Uterus (tissue), 2 donors: ENCODE data around the gene PIEZO2.

ENCODE experiments used
- POLR2A ChIP-seq, 2 donors: fragments of 450-650 bp; IDR thresholded peaks; one replicate each; pipeline ENCODE4 v1.6.1; 2016; ENCODE audit warnings: antibody characterized with exemption in 2 of 2, mild to moderate bottlenecking in 1 of 2, moderate library complexity in 1 of 2
- TF ChIP-seq, protein P1 (sequence below), 4 experiments: fragments of 200-600 bp in 2 of 4; fragments of 450-650 bp in 2 of 4; sonication (generic) in 2 of 4; IDR thresholded peaks; one replicate each; pipeline ENCODE4 v1.5.1; 2016 to 2019; ENCODE audit warnings: antibody characterized with exemption in 4 of 4, mild to moderate bottlenecking in 2 of 4, moderate library complexity in 1 of 4

DNA sequence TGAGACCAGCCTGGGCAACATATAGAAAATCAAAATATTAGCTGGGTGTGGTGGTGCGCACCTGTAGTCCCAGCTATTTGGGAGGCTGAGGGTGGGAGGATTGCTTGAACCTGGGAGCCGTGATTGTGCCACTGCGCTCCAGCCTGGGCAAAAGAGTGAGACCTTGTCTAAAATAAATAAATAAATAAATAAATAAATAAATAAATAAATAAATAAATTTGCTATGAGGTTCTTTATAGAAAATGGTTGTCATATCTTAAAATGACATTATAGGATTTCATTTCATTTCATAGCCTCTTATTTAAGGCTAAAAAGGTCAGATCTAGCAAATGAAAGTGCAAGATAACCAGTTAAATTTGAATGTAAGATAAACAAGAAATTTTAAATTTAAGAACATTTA is 430.6 kb downstream of the PIEZO2 start:
- no peak for TF ChIP-seq POLR2A (IDR thresholded peaks at IDR 0.05)
- TF ChIP-seq, protein P1, sequence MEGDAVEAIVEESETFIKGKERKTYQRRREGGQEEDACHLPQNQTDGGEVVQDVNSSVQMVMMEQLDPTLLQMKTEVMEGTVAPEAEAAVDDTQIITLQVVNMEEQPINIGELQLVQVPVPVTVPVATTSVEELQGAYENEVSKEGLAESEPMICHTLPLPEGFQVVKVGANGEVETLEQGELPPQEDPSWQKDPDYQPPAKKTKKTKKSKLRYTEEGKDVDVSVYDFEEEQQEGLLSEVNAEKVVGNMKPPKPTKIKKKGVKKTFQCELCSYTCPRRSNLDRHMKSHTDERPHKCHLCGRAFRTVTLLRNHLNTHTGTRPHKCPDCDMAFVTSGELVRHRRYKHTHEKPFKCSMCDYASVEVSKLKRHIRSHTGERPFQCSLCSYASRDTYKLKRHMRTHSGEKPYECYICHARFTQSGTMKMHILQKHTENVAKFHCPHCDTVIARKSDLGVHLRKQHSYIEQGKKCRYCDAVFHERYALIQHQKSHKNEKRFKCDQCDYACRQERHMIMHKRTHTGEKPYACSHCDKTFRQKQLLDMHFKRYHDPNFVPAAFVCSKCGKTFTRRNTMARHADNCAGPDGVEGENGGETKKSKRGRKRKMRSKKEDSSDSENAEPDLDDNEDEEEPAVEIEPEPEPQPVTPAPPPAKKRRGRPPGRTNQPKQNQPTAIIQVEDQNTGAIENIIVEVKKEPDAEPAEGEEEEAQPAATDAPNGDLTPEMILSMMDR (IDR thresholded peaks at IDR 0.05): no peak
